Right atrium auricular region (tissue), 2 donors: ENCODE data around the gene ALG3. TPM values are rescaled to one million over a fixed set of nuclear protein-coding genes. Genes with fewer than 3 reads are reported as not detected.
A peak's percentile ranks its signal among the peaks of the same experiment; 100 is the strongest.

Experiments
- DNase-seq: peaks from one replicate; pipeline ENCODE4 v3.0.0-alpha.2; 2019; ENCODE audit warnings: low spot score
- H3K27ac ChIP-seq, 2 donors: fragments of 200-600 bp; sonication (generic); 1 replicate in 1 of 2; 2 replicates in 1 of 2; pipeline ENCODE4 v1.5.1; 2016 to 2019
- H3K27me3 ChIP-seq, 2 donors: fragments of 200-600 bp; sonication (generic); one replicate each; pipeline versions ENCODE4 v1.5.1 to v1.6.0; 2017 to 2019
- H3K36me3 ChIP-seq: fragments of 200-600 bp; sonication (generic); one replicate; pipeline ENCODE4 v1.5.1; 2016
- H3K4me1 ChIP-seq, 2 donors: fragments of 200-600 bp; sonication (generic); one replicate each; pipeline versions ENCODE4 v1.5.1 to v1.6.0; 2017 to 2019
- H3K4me3 ChIP-seq, 2 donors: fragments of 200-600 bp; sonication (generic); 1 replicate in 1 of 2; 2 replicates in 1 of 2; pipeline ENCODE4 v1.5.1; 2017 to 2019; ENCODE audit warnings: mild to moderate bottlenecking in 1 of 2, moderate library complexity in 1 of 2
- H3K9me3 ChIP-seq, 2 donors: fragments of 200-600 bp; sonication (generic); one replicate each; pipeline ENCODE4 v1.5.1; 2019
- CTCF ChIP-seq, 2 donors: fragments of 200-600 bp; sonication (generic); IDR thresholded peaks; one replicate each; pipeline ENCODE4 v1.5.1; 2019; ENCODE audit warnings: antibody characterized with exemption in 2 of 2
- total RNA-seq, 2 donors: library from RNA; depleted of rRNA; stranded (reverse); fragments of >200 nt; gene quantifications; one replicate each; pipeline ENCODE4 v1.1.0, GENCODE V29; 2016

ALG3 gene
- total RNA-seq, 2 donors from 2014 or later, result 50.6 to 50.8 TPM

- H3K36me3 ChIP-seq, result peaks cover 34% of the 10 kb centered on the region
- no peak overlapping the region for H3K4me3 ChIP-seq
- H3K9me3 ChIP-seq, result no peaks in the 10 kb centered on the region
- H3K27ac ChIP-seq, result no peak overlapping the region
- H3K27me3 ChIP-seq, result no peaks in the 10 kb centered on the region
- TF ChIP-seq CTCF (IDR thresholded peaks at IDR 0.05), result peak in 1 of 2 donors; percentile 61
- peaks cover 0 to 11% of the 10 kb centered on the region in 2 donors for H3K4me1 ChIP-seq
- no peak for DNase-seq
Observed at GRCh38 chr3:184241447-184242296, 7.1 kb downstream of the ALG3 start.

- H3K4me3 ChIP-seq, result no peak overlapping the region
- H3K9me3 ChIP-seq, result no peaks in the 10 kb centered on the region
Observed at GRCh38 chr3:184241141-184241446, 7.7 kb downstream of the ALG3 start.

GRCh38 chr3:184240384-184241140 lies 8.2 kb downstream of the ALG3 start:
- Histone ChIP-seq H3K9me3 (no peaks in the 10 kb centered on the region), H3K36me3 (peaks cover 33% of the 10 kb centered on the region), H3K4me3 (no peak overlapping the region), H3K27ac (no peak overlapping the region), H3K27me3 (no peaks in the 10 kb centered on the region), H3K4me1 (peaks cover 0 to 11% of the 10 kb centered on the region in 2 donors)
- TF ChIP-seq CTCF (IDR thresholded peaks at IDR 0.05), result no peak
- no peak for DNase-seq

More at GRCh38 chr3:184241141-184241446, 7.7 kb downstream of the ALG3 start:
- TF ChIP-seq CTCF (IDR thresholded peaks at IDR 0.05), result no peak
- H3K4me1 ChIP-seq, result peaks cover 0 to 11% of the 10 kb centered on the region in 2 donors
- no peak overlapping the region for H3K27ac ChIP-seq
- no peak for DNase-seq
- H3K36me3 ChIP-seq, result peaks cover 34% of the 10 kb centered on the region
- H3K27me3 ChIP-seq, result no peaks in the 10 kb centered on the region

GRCh38 chr3:184239708-184240107 lies 9.1 kb downstream of the ALG3 start:
- DNase-seq, result no peak
- H3K36me3 ChIP-seq, result peaks cover 24% of the 10 kb centered on the region
- H3K27ac ChIP-seq, result no peak overlapping the region
- H3K4me3 ChIP-seq, result no peak overlapping the region
- no peaks in the 10 kb centered on the region for H3K27me3 ChIP-seq
- TF ChIP-seq CTCF (IDR thresholded peaks at IDR 0.05), result no peak
- peaks cover 0 to 11% of the 10 kb centered on the region in 2 donors for H3K4me1 ChIP-seq
- H3K9me3 ChIP-seq, result no peaks in the 10 kb centered on the region

GRCh38 chr3:184239221-184239620 lies 9.5 kb downstream of the ALG3 start:
- peaks cover 20% of the 10 kb centered on the region for H3K36me3 ChIP-seq
- no peak overlapping the region for H3K4me3 ChIP-seq
- H3K27ac ChIP-seq, result no peak overlapping the region
- TF ChIP-seq CTCF (IDR thresholded peaks at IDR 0.05), result no peak
- peaks cover 0 to 11% of the 10 kb centered on the region in 2 donors for H3K4me1 ChIP-seq
- H3K27me3 ChIP-seq, result no peaks in the 10 kb centered on the region
- DNase-seq, result no peak
- H3K9me3 ChIP-seq, result no peaks in the 10 kb centered on the region
